Activated naive CD8-positive, alpha-beta T cell treated with anti-CD3 and anti-CD28 coated beads, Interleukin-2, amount 50 U/mL, for 16 hours (primary cell): ENCODE results near the gene SLC38A10.
A peak's percentile ranks its signal among the peaks of the same experiment; 100 is the strongest.
"Not testable (repeated sequence)": the region's sequence is repeated elsewhere in the genome, so short reads cannot be mapped to it uniquely, and the experiment has no call there.

ENCODE experiments used
- DNase-seq: peaks from one replicate; pipeline ENCODE4 v3.0.0-alpha.2; 2020; ENCODE audit warnings: low read depth, low spot score

SLC38A10 gene

GRCh38 chr17:81230043-81230820, 64.9 kb downstream of the SLC38A10 start:
- no peak for DNase-seq

- DNase-seq: no peak
Measured at GRCh38 chr17:81229666-81229920, 65.5 kb downstream of the SLC38A10 start.

GRCh38 chr17:81228834-81229665, 66.1 kb downstream of the SLC38A10 start:
- DNase-seq: no peak

- no peak for DNase-seq
Measured at GRCh38 chr17:81228420-81228819, 66.7 kb downstream of the SLC38A10 start.

GRCh38 chr17:81227630-81228029, 67.5 kb downstream of the SLC38A10 start:
- DNase-seq: not testable (repeated sequence)

GRCh38 chr17:81223762-81224130, 71.4 kb downstream of the SLC38A10 start:
- no peak for DNase-seq

GRCh38 chr17:81222906-81223761, 72.0 kb downstream of the SLC38A10 start, which contains the start of gene CEP131:
Gene CEP131 (minus strand): TSS chr17:81222965. CDS start chr17:81220056, 2,909 bp downstream.
- peak; percentile 100 for DNase-seq

- no peak for DNase-seq
Measured at GRCh38 chr17:81222620-81222905, 72.5 kb downstream of the SLC38A10 start.

GRCh38 chr17:81221842-81222619, 73.1 kb downstream of the SLC38A10 start:
- DNase-seq: no peak

- no peak for DNase-seq
Measured at GRCh38 chr17:81221371-81221841, 73.7 kb downstream of the SLC38A10 start.

GRCh38 chr17:81219476-81220180, 75.5 kb downstream of the SLC38A10 start:
- DNase-seq: no peak

GRCh38 chr17:81218991-81219390, 76.1 kb downstream of the SLC38A10 start:
- no peak for DNase-seq

GRCh38 chr17:81218459-81218858, 76.6 kb downstream of the SLC38A10 start:
- DNase-seq: no peak

GRCh38 chr17:81217491-81217890, 77.6 kb downstream of the SLC38A10 start:
- DNase-seq: no peak

- no peak for DNase-seq
Measured at GRCh38 chr17:81213978-81214377, 81.1 kb downstream of the SLC38A10 start.

GRCh38 chr17:81212365-81212764, 82.7 kb downstream of the SLC38A10 start:
- DNase-seq: no peak

- DNase-seq: no peak
Measured at GRCh38 chr17:81210868-81211267, 84.2 kb downstream of the SLC38A10 start.

- DNase-seq: no peak
Measured at GRCh38 chr17:81210466-81210865, 84.6 kb downstream of the SLC38A10 start.

GRCh38 chr17:81209141-81209540, 86.0 kb downstream of the SLC38A10 start:
- no peak for DNase-seq

- no peak for DNase-seq
Measured at GRCh38 chr17:81208651-81209050, 86.5 kb downstream of the SLC38A10 start.
